ENCODE results near the gene C4BPA. TPM values are rescaled to one million over a fixed set of nuclear protein-coding genes. Genes with fewer than 3 reads are reported as not detected.

C4BPA gene
- total RNA-seq, 4 donors from 2014 or later, result 1.5 TPM; not detected in 3

GRCh38 chr1:207091200-207091908 lies 12.7 kb upstream of the C4BPA start:
- Histone ChIP-seq H3K9me3 (no peaks in the 10 kb centered on the region), H3K36me3 (no peaks in the 10 kb centered on the region), H3K27ac (no peak overlapping the region), H3K27me3 (no peaks in the 10 kb centered on the region), H3K4me3 (no peak overlapping the region), H3K4me1 (no peaks in the 10 kb centered on the region)
- intact Hi-C loops (cut with DNase I; ENCODE audit: low total_unique reads), result no loop called here
- DNase-seq, result no peak
- TF ChIP-seq POLR2A (IDR thresholded peaks at IDR 0.05), result no peak
- no peak for TF ChIP-seq CTCF (IDR thresholded peaks at IDR 0.05)

DNA sequence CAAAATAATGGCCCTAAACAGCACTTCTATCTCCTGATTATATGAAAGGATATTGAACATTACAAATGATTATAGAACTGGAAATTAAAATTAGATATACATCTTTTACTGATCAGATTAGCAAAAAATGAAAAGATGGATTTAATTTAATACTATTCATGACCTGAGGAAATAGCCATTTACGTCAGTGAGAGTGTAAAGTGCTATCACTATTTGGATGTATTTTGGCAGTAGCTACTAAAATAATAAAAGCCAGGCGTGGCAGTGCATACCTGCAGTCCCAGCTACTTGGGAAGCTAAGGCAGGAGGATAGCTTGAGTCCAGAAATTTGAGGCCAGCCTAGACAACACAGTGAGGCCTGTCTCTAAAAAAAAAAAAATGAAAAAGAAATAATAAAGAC lies 10.1 kb upstream of the C4BPA start:
- H3K36me3 ChIP-seq, result no peaks in the 10 kb centered on the region
- H3K4me1 ChIP-seq, result no peaks in the 10 kb centered on the region
- no peaks in the 10 kb centered on the region for H3K9me3 ChIP-seq

DNA sequence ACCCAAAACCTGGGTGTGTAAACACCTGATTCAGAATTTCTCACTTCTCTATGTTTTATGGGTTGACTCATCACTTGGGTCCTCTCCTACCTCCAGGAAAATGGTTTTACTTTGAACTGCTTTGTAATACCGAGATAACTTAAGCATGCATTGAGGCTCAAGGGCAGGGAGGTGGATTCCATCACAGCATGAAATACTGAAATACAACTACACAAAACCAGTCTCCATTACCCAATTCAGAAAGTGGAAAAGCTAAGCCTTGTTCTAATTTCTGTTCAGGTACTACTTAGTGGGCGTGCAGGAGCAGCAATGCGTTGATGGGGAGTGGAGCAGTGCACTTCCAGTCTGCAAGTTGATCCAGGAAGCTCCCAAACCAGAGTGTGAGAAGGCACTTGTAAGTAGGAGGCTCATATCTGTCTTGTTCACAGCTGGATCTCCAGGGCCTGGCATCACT lies 6.1 kb upstream of the C4BPA start:
- no peak overlapping the region for H3K27ac ChIP-seq
- H3K9me3 ChIP-seq, result no peaks in the 10 kb centered on the region
- DNase-seq, result no peak
- H3K36me3 ChIP-seq, result no peaks in the 10 kb centered on the region
- no peaks in the 10 kb centered on the region for H3K27me3 ChIP-seq
- intact Hi-C loops (cut with DNase I; ENCODE audit: low total_unique reads), result no loop called here
- H3K4me1 ChIP-seq, result no peaks in the 10 kb centered on the region
- TF ChIP-seq POLR2A (IDR thresholded peaks at IDR 0.05) (no peak), CTCF (IDR thresholded peaks at IDR 0.05) (no peak)
- H3K4me3 ChIP-seq, result no peak overlapping the region

More for the DNA sequence above, 10.1 kb upstream of the C4BPA start:
- no peak overlapping the region for H3K27ac ChIP-seq
- TF ChIP-seq POLR2A (IDR thresholded peaks at IDR 0.05) (no peak), CTCF (IDR thresholded peaks at IDR 0.05) (no peak)
- H3K4me3 ChIP-seq, result no peak overlapping the region
- intact Hi-C loops (cut with DNase I; ENCODE audit: low total_unique reads), result no loop called here
- DNase-seq, result no peak
- H3K27me3 ChIP-seq, result no peaks in the 10 kb centered on the region

DNA sequence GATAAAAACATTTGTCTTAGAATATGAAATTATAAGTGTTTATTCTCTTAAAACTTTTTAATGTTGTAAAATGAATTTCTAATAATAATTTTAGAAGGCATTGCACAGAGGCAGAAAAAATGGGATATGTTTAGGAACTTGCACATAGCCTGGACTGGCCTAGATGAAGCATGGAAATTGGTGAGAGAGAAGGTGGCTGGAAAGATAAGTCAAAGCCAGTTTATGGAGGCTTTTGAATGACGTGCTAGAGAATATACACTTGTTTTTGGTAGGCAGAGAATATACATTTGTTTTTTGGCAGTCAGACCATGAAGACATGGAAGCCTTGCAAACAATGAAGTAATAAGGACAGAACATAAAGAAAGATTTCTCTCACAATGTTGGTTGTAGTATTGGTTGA lies 2.3 kb upstream of the C4BPA start:
- DNase-seq, result no peak
- H3K27me3 ChIP-seq, result no peaks in the 10 kb centered on the region
- H3K9me3 ChIP-seq, result no peaks in the 10 kb centered on the region
- H3K4me1 ChIP-seq, result no peaks in the 10 kb centered on the region
- TF ChIP-seq POLR2A (IDR thresholded peaks at IDR 0.05) (no peak), CTCF (IDR thresholded peaks at IDR 0.05) (no peak)
- H3K36me3 ChIP-seq, result no peaks in the 10 kb centered on the region
- no peak overlapping the region for H3K4me3 ChIP-seq
- intact Hi-C loops (cut with DNase I; ENCODE audit: low total_unique reads), result no loop called here
- no peak overlapping the region for H3K27ac ChIP-seq

DNA sequence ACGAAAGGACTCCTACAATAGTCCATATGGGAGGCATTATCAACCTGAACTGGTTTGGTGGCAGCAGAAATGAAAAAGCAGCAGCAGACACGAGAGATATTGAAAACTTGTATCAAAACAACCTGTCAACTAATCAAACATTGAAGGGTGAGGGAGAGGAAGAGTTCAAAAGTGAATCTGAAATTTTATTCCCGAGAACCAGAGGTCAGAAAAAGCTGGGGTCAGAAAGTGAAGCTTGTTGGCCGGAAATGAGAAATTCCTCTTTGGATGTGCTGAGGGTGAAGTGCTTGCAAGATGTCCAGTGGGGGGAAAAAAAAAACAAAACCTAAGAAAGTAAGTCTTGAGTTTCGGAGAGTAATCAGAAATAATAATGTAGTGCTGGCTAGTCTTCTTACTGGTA lies 1.9 kb upstream of the C4BPA start:
- Histone ChIP-seq H3K9me3 (no peaks in the 10 kb centered on the region), H3K36me3 (no peaks in the 10 kb centered on the region), H3K27ac (no peak overlapping the region), H3K4me1 (no peaks in the 10 kb centered on the region), H3K4me3 (no peak overlapping the region), H3K27me3 (no peaks in the 10 kb centered on the region)
- no peak for DNase-seq
- intact Hi-C loops (cut with DNase I; ENCODE audit: low total_unique reads), result no loop called here
- TF ChIP-seq CTCF (IDR thresholded peaks at IDR 0.05) (no peak), POLR2A (IDR thresholded peaks at IDR 0.05) (no peak)

All from uterus (tissue), 4 donors.